ENCODE measurements around the gene PRR7.

Gene PRR7

GRCh38 chr5:177469750-177470525, 23.3 kb downstream of the PRR7 start:
- peak in 2 of 3 experiments; percentile 11 to 38 for DNase-seq

DNA sequence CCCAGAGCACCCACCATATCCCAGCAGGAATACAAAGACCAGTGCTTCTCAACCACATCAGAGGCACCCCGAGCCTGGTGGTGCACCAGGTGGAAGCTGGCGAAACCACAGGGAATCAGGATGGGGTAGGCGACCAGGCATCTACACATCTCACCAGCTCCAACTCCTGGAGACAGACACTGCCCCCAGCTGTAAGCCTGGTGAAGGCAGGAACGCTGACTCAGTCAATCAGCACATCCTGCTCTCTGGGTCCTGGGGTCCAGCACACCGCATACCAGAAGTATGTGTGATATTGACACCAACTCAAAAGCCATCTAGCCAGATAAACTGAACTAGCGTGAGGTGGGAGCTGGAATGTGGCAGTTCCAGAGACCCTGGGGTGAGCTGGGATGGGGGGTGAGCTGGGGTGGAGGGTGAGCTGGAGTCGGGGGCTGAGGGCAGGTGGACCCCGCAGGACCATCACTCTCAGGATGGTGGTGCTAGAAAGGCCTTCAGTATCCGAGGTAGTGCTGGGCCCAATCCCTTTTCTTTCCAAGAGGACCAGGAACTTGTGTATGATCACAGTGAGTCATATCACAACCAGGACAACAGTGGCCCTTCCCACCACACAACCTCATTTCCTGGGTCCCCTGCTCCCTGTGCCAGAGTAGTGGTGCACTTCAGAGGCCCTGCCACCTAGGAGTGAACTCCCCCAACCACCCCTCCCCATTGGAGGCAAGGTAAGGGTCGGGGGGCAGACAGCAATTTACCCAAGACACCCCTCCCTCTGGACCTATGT, 24.3 kb downstream of the PRR7 start:
- no peak for DNase-seq

- DNase-seq, result no peak
Measured at GRCh38 chr5:177471610-177472356, 25.2 kb downstream of the PRR7 start.

- DNase-seq, result peak; percentile 50 to 69 (median 68)
Measured at GRCh38 chr5:177472460-177473442, 26.1 kb downstream of the PRR7 start.

- peak; percentile 61 to 74 (median 66) for DNase-seq
Measured at GRCh38 chr5:177473443-177474001, 26.9 kb downstream of the PRR7 start, which contains the start of gene DBN1. DBN1 (minus strand) TSS chr5:177473634; CDS start chr5:177473521, 113 bp downstream.

DNA sequence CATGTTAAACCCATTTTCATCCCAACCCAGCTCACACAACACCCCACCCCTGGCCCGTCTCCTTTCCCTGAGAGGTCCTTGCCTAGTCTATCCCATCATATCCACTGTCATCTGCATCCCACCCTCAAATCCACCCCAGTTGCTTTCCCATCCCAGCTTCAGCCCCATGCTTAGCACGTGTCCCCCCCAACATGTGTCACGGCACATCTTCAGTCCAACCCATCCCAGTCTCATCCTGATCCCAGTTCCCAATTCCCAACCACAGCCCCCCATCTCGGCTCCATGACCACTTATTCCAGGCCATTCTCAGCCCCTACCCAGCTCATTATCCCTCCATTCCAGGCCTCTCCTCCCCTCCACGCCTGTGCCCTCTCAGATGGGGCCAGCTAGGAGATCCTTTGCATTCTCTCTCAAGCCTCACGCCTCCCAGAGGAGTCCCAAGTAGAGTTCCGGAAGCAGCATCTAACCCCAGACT, 27.4 kb downstream of the PRR7 start:
- DNase-seq, result no peak

DNA sequence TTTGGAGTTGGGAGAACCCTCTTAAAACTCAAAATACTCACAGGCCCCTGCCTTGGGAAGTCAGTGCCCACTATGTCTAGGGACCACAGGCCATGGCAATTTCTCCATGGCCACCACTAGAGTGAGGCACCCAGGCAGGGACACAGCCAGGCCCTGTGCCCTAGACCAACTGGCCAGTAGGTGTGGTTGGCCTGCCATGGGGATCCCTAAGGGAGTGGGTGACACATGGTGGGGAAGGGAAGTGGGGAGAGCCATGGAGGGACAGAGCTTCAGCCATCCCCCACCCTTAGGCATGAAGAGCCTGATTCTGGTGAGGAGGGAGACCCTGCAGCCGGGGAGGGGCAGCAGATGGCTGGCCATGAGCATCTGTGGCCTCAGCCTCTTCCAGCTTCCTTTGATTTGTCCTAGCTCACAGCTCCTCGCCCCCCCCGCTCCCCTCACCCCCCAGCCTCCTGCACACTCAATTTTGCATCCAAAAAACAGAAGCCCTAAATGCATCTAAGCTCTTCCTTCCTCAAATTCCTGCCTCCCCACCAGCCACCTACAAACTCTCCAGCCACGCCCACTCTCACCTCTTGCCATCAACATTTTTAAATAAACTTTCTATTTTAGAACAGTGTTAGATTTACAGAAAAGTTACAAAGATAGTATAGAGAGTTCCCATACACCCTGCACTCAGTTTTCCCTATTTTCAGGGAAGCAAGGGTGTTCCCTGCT, 28.4 kb downstream of the PRR7 start:
- DNase-seq, result no peak

DNA sequence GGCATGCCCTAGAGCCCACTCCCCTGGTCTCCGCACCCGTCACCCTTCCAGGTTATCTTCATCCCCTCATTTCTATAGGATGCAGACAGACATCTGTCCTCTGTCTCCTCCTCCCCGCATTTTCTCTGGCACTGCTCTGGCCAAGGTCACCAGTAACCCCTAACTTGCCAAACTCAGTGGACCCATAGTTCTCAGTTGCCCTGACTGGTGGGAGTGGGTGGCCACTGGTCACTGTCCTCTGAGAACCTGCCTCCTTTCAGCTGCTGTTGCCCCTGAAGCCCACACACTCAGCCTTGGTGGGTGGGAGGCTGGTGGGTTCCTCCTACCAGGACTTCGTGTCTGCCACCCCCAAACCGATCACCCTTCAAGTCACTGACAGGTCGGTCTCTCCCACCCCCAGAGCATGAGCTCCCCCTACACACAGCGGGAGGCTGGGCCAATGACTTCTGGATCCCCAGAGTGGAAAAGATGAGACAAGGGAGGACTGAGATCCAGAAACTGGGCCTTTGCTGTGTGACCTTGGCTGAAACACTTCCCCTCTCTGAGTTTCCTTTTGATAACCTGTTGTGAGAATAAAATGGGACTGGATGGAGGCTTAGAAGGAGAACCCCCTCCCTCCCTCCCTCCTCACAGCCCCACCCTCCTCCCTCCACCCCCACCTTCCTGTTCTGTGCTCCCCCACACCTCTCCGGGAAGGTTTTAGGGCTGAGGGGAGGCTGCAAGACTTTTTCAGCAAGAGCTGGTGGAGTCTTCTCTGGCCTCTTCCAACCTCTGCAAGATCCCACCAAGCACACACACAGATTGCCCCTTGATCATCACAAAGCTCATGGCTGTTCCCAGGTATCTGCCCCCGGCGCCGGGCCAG, 29.2 kb downstream of the PRR7 start:
- DNase-seq, result no peak

- DNase-seq, result no peak
Measured at GRCh38 chr5:177476531-177477233, 30.1 kb downstream of the PRR7 start.

GRCh38 chr5:177477701-177478477, 31.3 kb downstream of the PRR7 start:
- DNase-seq, result no peak

DNA sequence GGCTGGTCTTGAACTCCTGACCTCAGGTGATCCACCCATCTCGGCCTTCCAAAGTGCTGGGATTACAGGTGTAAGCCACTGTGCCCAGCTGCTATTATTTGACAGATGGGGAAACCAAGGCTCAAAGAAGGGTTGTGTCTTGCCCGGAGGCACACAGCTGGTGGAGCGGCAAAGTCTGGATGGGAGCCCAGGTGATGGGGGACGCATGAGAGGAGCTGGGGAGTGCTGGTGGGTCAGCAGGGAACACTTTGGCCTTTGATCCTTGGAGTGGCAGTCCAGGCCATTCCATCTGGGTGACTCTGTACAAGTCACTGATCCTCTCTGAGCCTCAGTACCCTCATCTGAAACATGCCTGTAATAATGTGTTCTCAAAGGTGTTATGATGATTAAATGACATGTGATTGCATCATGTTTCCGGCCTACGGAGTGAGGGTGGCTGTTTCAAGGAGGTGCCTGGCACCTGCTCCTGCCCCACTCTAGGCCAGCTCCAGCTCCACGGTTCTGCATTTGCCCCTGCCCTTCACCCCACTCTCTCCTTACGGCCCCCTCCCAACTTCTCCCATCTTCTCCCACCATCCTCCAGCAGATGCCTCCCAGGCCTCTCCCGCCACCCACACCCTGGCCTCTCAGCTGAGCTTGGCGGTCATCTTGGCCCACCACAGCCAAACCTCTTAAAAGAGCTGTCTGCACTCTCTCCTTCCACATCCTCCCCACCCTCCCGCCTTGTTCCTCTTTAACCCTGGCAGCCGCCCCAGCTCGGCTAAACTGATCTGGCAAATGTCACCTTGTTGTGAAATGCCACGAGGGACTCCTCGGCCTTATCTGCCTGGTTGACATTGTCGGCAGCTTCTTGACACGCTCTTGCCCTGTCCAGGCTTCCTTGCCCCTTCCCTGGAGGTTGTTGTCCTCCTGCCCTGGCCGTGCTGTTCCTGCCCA, 32.4 kb downstream of the PRR7 start:
- DNase-seq, result peak in 1 of 3 experiments; percentile 2

DNA sequence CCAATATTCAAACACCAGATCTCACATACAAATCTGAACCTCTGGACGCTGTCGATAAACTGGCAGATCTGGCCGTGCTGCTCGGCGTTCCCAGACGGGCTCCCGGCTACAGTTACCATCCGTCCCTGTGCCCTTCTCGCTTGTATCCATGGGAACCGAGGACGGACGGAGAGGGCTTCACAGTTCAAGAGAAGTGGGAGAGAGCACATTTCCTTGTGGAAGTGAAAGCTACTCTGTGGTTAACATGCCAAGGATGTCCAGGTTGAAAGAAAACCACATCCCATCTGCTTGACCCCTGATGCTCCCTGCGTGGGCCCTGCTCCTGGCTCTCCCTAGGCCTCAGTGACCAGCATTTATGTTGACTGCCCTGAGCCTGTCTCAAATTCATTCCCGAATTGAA, 33.2 kb downstream of the PRR7 start:
- no peak for DNase-seq

GRCh38 chr5:177482359-177482795, 35.8 kb downstream of the PRR7 start:
- DNase-seq, result no peak

- DNase-seq, result no peak
Measured at GRCh38 chr5:177483042-177483441, 36.4 kb downstream of the PRR7 start.

DNA sequence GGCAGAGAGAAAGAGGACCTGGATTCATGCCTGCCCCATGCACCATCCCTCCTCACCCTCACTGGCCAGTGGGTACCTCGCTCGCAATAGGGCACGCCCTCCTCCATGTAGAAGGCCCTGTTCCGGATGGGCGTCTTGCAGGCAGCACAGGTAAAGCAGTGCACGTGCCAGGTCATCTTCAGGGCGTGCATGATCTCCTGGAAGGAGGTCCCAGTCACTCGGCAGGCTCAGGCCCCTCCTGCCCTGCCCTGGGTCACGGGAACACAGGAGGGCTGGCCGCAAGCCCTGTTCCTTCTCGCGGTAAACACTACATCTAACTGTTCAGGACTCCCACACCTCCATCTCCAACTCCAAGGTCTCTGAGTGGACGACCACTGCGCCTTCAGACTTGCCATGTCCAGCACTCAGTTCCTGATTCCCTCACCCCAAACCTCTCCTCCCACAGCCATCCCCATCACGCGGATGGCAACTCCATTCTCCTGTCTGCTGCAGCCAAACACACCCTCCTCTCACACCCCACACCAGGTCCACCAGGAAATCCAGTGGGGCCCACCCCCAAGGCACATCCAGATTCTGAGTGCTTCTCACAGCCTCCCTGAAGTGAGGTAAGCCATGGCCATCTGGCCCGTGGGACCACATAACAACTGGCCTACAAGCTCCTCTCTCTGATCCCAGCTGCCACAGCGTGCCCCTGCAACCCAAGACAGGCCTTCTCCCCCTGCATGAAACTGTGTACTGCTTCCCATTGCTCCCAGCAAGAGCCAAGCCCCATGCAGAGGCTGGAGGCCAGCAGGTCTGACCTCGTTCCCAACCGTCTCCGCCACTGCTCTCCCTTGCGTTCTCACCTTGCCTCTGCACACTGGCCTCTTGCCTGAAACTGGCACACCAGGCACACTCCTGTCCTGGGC, 37.6 kb downstream of the PRR7 start:
- no peak for DNase-seq

All from NCI-H1417 (cell line).